GM20431 (cell line): ENCODE measurements around the gene ZNF844.
"Not testable (repeated sequence)": the region's sequence is repeated elsewhere in the genome, so short reads cannot be mapped to it uniquely, and the experiment has no call there.

Experiments used
- in situ Hi-C: fragments of 300-500 bp; cut with MseI, MboI; formaldehyde crosslinking; loops from one replicate; pipeline ENCODE4 v1.15.0; 2020; ENCODE audit warnings: low sequenced_read_pairs; ENCODE audit not compliant: unreplicated experiment

Gene ZNF844

DNA sequence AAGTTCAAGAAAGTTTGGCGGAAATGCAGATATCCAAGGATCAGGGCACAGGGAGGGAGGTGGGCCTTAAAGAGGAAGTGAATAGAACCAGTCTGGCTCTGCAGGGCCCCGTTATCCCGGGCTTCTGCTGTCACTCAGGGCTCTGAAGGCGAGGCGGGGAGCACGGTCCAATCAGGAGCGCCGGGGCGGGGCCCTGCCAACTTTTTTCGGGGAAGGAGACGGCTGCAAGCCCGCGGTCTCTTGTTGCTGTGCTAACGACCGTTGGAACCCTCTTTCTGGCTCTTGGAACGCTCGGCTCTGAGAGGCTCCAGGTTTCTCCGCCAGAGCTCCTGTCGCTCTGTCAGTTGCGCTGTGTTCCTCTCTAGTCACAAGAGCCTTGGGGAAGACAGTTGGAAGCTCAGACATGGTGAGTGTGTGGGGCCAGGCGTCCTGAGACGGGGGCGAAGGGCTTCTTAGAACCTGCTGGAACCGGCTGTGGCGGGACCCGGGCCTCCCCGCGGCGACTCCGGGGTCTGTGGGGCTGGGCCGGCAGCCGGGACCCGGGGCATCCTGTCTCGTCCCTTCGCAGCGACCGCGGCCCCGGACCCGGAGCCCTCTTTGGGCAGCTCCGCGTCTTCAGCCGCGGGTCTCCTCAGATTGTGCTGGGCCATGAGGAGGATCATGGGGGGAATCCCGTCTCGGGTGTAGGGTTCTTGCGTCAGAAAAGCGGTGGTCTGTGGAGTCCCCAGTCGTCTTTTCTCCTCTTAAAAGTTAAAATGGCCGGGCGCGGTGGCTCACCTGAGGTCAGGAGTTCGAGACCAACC, 27.7 kb downstream of the ZNF844 start:
- in situ Hi-C loops: no loop called here

DNA sequence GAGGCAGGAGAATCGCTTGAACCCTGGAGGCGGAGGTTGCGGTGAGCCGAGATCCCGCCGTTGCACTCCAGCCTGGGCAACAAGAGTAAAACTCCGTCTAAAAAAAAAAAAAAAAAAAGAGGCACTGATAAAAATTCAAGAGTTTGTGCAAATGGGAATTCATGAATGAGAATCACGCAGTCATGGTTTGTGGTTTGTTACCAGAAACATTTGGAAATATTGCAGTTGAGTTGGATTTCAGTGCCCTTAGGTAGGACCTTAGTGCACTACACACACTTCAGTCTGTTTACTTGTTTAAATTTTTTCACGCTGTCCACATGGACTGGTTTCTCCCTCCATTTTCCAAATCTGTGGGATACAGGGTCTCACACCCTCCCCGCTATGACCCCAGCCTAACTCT, 28.4 kb downstream of the ZNF844 start:
- in situ Hi-C loops: no loop called here

DNA sequence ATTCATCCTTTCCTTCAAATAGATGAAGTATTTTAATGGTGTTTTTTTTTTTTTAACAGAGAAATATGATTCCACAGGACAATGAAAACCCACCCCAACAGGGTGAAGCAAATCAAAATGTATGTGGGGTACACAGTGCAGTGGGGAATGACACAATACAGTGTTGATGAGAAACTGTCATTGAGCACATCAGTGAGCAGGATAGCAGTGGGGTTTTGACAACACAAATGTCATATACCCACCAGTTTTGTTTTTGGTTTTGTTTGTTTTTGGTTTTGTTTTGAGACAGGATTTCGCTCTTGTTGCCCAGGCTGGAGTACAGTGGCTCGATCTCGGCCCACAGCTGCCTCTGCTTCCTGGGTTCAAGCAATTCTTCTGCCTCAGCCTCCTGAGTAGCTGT, 29.2 kb downstream of the ZNF844 start:
- in situ Hi-C loops: no loop called here

DNA sequence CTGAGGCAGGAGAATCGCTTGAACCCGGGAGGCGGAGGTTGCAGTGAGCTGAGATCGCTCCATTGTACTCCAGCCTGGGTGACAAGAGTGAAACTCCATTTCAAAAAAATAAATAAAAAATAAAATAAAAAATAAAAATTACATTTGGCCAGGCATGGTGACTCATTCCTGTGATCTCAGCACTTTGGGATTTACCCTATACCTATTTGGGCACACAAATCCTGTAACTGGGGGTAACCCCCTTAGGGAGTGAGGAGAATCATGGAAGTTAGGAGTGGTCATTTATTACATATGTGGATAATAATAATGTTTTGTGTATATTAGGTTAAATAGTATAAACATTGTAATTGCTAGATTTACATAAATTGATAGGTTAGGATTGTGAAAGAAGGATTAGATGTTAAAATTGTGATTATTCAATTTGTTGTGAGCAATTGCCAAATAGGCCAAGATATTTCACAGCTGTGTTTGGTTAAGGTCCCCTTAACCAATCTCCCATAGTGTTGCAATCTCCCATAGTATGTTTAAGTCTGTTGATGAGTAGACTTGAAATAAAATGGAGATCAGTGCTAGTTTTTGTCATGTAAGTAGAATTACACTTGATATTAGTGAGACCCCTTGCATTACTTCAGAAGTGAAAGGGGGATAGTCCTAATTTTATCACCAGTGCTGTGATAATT, 30.7 kb downstream of the ZNF844 start:
- in situ Hi-C loops: no loop called here

DNA sequence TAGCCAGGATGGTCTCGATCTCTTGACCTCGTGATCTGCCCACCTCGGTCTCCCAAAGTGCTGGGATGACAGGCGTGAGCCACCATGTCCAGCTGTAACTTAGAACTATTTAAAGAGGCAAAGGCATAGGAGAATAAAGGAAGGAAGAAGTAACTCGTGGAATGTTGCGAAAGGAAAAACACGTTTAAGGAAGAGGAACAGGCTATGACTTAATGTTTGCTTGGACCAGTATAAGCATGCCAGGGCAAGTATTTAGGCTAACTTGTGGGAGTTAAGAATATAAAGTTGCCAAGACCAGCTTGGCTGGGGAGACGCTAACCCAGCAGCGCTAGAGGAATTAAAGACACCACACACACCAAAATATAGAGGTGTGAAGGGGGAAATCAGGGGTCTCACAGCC, 33.5 kb downstream of the ZNF844 start:
- in situ Hi-C loops: no loop called here

DNA sequence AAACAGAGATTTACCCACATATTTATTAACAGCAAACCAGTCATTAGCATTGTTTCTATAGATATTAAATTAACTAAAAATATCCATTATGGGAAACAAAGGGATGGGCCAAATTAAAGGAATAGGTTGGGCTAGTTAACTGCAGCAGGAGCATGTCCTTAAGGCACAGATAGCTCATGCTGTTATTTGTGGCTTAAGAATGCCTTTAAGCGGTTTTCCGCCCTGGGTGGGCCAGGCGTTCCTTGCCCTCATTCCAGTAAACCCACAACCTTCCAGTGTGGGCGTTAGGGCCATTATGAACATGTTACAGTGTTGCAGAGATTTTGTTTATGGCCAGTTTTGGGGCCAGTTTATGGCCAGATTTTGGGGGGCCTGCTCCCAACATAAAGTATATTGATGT, 39.4 kb downstream of the ZNF844 start:
- in situ Hi-C loops: not testable (repeated sequence)

DNA sequence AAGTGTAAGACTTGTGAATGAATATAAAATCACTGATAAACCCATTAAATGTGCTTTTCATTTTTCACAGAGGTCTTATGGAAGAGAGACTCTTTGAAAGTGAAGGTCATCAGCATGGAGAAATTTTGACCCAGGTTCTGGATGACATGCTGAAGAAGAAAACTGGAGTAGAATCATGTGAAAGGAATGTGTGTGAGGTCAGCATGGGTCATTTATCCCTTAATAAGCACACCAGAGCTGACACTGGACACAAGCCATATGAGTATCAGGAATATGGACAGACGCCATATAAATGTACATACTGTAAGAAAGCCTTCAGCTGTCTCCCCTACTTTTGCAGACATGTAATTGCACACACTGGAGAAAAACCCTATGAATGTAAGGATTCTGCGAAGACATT, 46.6 kb downstream of the ZNF844 start:
- in situ Hi-C loops: no loop called here

DNA sequence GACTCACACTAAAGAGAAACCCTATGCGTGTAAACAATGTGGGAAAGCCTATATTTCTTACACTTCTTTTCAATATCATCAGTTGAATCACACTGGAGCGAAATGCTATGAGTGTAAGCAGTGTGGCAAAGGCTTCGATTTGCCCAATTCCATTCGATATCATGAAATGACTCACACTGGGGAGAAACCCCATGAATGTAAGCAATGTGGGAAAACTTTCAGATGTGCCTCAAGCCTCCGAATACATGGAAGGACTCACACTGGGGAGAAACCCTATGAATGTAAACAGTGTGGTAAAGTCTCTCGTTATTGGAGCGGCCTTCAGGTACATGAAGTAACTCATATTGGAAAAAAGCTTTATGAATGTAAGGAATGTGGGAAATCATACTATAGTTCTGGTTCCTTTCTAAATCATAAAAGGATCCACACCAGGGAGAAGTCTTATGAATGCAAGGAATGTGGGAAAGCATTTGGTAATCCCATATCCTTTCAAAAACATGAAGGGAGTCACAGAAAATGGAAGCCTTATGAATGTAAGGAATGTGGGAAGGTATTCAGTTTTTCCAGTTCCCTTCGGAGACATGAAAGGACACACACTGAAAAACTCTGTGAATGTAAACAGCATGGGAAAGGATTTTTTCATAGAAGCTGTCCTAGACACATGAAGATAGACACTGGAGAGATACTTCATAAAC, 47.6 kb downstream of the ZNF844 start:
- in situ Hi-C loops: no loop called here

DNA sequence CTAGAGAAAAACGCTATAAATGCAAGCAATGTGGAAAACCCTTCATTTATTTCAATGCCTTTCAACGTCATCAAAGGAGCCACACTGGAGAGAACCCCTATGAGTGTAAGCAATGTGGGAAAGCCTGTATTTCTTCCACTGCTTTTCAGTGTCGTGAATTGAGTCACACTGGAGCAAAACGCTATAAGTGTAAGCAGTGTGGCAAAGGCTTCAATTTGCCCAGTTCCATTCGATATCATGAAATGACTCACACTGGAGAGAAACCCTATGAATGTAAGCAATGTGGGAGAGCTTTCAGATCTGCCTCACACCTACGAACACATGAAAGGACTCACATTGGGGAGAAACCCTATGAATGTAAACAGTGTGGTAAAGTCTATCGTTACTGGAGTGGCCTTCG, 48.2 kb downstream of the ZNF844 start:
- in situ Hi-C loops: no loop called here

DNA sequence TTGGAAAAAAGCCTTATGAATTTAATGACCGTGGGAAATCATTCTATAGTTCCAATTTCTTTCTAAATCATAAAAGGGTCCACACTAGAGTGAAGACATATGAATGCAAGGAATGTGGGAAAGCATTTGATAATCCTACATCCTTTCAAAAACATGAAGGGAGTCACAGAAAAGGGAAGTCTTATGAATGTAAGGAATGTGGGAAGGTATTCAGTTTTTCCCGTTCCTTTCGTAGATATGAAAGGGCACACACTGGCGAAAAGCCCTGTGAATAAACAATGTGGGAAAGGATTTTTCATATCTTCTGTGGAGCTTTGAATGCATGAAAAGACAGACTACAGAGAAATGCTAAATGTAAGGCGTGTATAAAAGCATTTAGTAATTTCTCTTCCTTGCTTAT, 48.6 kb downstream of the ZNF844 start:
- in situ Hi-C loops: no loop called here

DNA sequence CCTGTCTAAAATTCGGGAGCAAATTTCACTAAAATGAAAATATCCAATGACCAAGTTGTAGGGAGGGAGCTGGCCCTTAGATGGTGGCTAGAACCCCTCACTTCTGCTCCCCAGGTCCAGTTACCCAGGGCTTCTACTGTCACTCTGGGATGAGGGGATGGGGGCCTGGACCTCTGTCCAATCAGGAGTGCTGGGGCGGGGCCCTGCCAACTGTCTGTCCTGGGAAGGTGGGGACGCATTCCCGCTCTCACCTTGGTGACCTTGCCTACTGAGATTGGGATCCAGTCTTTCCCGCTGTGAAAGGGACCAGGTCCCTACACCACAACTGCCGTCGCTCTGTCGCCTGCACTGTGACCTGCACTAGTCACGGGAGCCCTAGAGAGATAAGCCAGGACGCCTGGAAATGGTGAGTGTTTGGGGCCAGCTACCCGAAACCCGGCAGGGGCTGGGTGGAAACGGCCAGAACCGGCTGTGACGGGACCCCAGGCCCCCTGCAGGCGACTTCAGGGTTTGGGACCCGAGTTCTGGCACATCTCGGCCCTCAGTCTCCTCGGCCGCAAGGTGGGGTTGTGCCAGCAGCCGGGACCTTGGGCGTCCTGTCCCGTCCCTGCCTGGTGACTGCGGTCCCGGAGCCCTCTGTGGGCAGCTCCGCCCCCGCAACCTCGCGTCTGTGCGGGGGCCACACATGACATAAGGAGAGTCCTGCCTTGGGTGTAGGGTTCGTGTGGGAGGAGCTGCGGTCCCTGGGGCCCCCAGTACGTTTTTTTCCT, 52.9 kb downstream of the ZNF844 start:
- in situ Hi-C loops: no loop called here

DNA sequence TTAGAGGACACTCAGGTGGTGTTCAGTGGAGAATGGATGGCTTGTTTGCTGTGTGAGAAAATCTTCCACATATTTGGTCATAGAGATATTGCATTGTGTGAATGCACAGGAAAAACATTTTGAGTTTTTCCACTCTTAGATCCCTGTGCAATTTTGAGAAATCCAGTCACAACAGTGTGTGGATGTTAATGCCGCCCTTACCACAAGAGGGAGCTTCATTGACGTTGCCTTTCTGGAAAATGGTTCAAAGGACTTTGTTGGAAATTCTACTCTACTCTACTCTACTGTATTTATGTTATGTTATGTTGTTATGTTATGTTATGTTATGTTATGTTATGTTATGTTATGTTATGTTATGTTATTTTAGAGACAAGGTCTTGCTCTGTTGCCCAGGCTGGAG, 62.2 kb downstream of the ZNF844 start:
- in situ Hi-C loops: no loop called here
